Calu3 (cell line): Measurements from ENCODE around the gene WFDC2. TPM values are rescaled to one million over a fixed set of nuclear protein-coding genes. Genes with fewer than 3 reads are reported as not detected.

Experiments
- BruUV-seq: library from RNA; stranded (reverse); fragments of 400-500 nt; replicated peaks from 2 replicates; lab custom pipeline; 2021; lab: Mats Ljungman, UMichigan
- CTCF ChIA-PET: fragments of 300-600 bp; sonication (Branson Sonifier 250); formaldehyde crosslinking; loops from one replicate; lab custom pipeline; 2022; ENCODE audit warnings: antibody characterized with exemption; lab: Charles Lee
- DNase-seq: peaks from one replicate; pipeline ENCODE4 v3.0.0; 2022
- H3K27ac Mint-ChIP-seq: one replicate; pipeline ENCODE4 v1.8.0; 2022; ENCODE audit warnings: mixed read lengths; ENCODE audit not compliant: unreplicated experiment
- H3K27me3 Mint-ChIP-seq: one replicate; pipeline ENCODE4 v1.8.0; 2022; ENCODE audit warnings: mixed read lengths; ENCODE audit not compliant: unreplicated experiment
- H3K36me3 Mint-ChIP-seq: one replicate; pipeline ENCODE4 v1.8.0; 2022; ENCODE audit warnings: mild to moderate bottlenecking, moderate library complexity, mixed read lengths; ENCODE audit not compliant: insufficient read depth, unreplicated experiment
- H3K4me1 Mint-ChIP-seq: one replicate; pipeline ENCODE4 v1.8.0; 2022; ENCODE audit warnings: mild to moderate bottlenecking, low read depth, mixed read lengths; ENCODE audit not compliant: unreplicated experiment
- H3K4me3 Mint-ChIP-seq: one replicate; pipeline ENCODE4 v1.8.0; 2022; ENCODE audit warnings: mild to moderate bottlenecking, low read depth, moderate library complexity, mixed read lengths; ENCODE audit not compliant: unreplicated experiment
- H3K9me3 Mint-ChIP-seq: one replicate; pipeline ENCODE4 v1.8.0; 2022; ENCODE audit warnings: low read depth, mixed read lengths; ENCODE audit not compliant: unreplicated experiment
- CTCF ChIP-seq: fragments of 200-600 bp; IDR thresholded peaks from one replicate; pipeline ENCODE4 v1.8.0; 2022; ENCODE audit warnings: antibody characterized with exemption; ENCODE audit not compliant: unreplicated experiment
- intact Hi-C: fragments of 100-400 bp; cut with micrococcal nuclease; formaldehyde crosslinking; loops from one replicate; pipeline ENCODE4 v1.10.0; 2022; ENCODE audit not compliant: unreplicated experiment
- total RNA-seq: library from RNA; stranded (reverse); gene quantifications from 2 replicates; pipeline ENCODE4 v1.2.3, GENCODE V29; 2022

WFDC2 gene
- total RNA-seq, 1 experiment from 2014 or later: 295 TPM

- no TSS peak for BruUV-seq
- Mint-ChIP-seq H3K9me3 (no peaks in the 10 kb centered on the region), H3K27ac (no peak overlapping the region), H3K4me3 (no peak overlapping the region), H3K36me3 (peaks cover 7% of the 10 kb centered on the region), H3K27me3 (peaks cover 14% of the 10 kb centered on the region), H3K4me1 (peaks cover 33% of the 10 kb centered on the region)
- DNase-seq: no peak
- intact Hi-C loops: no loop called here
- CTCF ChIA-PET: no interaction called here
- TF ChIP-seq CTCF: no peak
Measured at GRCh38 chr20:45440891-45441685, 28.5 kb upstream of the WFDC2 start.

GRCh38 chr20:45441746-45442145, 27.8 kb upstream of the WFDC2 start:
- Mint-ChIP-seq H3K36me3 (peaks cover 4% of the 10 kb centered on the region), H3K27ac (no peak overlapping the region), H3K27me3 (peaks cover 16% of the 10 kb centered on the region), H3K4me3 (no peak overlapping the region), H3K9me3 (no peaks in the 10 kb centered on the region), H3K4me1 (peaks cover 33% of the 10 kb centered on the region)
- DNase-seq: no peak
- intact Hi-C loops: no loop called here
- BruUV-seq: no TSS peak
- CTCF ChIA-PET: no interaction called here
- no peak for TF ChIP-seq CTCF

GRCh38 chr20:45444050-45444449, 25.5 kb upstream of the WFDC2 start:
- H3K27me3 Mint-ChIP-seq: peaks cover 30% of the 10 kb centered on the region
- DNase-seq: no peak
- H3K36me3 Mint-ChIP-seq: peaks cover 6% of the 10 kb centered on the region
- no peak overlapping the region for H3K27ac Mint-ChIP-seq
- no peak for TF ChIP-seq CTCF
- no TSS peak for BruUV-seq
- H3K4me3 Mint-ChIP-seq: no peak overlapping the region
- intact Hi-C loops: no loop called here
- CTCF ChIA-PET: interaction anchor here (0.8 kb wide), 1 partner anchor 70 kb away, joined by 3 read pairs; no protein-coding TSS in a partner anchor
- H3K4me1 Mint-ChIP-seq: peaks cover 47% of the 10 kb centered on the region
- H3K9me3 Mint-ChIP-seq: no peaks in the 10 kb centered on the region

GRCh38 chr20:45445805-45446562, 23.6 kb upstream of the WFDC2 start:
- no peak overlapping the region for H3K27ac Mint-ChIP-seq
- CTCF ChIA-PET: interaction anchor here (0.6 to 1.5 kb wide), 5 partner anchors 9 to 309 kb away, joined by 3 to 8 read pairs (median 4); partner anchors contain the start of gene SYS1

More at GRCh38 chr20:45445805-45446562, 23.6 kb upstream of the WFDC2 start:
- Mint-ChIP-seq H3K4me3 (no peak overlapping the region), H3K4me1 (peaks cover 47% of the 10 kb centered on the region), H3K27me3 (peaks cover 30% of the 10 kb centered on the region), H3K9me3 (no peaks in the 10 kb centered on the region), H3K36me3 (peaks cover 6% of the 10 kb centered on the region)
- DNase-seq: peak; percentile 84
- peak; percentile 90 for TF ChIP-seq CTCF
- BruUV-seq: no TSS peak
- intact Hi-C loops: no loop called here
